Esophagus squamous epithelium (tissue), 4 donors: Measurements from ENCODE around the gene WLS.

Experiments used
- POLR2A ChIP-seq, 4 donors: fragments of 450-650 bp; IDR thresholded peaks; one replicate each; pipeline ENCODE4 v1.6.1; 2017; ENCODE audit warnings: antibody characterized with exemption in 4 of 4, mild to moderate bottlenecking in 4 of 4, moderate library complexity in 3 of 4
- TF ChIP-seq, protein P1 (sequence below), 6 experiments: fragments of 450-650 bp in 4 of 6; fragments of 200-600 bp in 2 of 6; sonication (generic) in 2 of 6; IDR thresholded peaks; one replicate each; pipeline ENCODE4 v1.5.1; 2016 to 2019; ENCODE audit warnings: antibody characterized with exemption in 6 of 6, mild to moderate bottlenecking in 4 of 6, moderate library complexity in 4 of 6

DNA sequence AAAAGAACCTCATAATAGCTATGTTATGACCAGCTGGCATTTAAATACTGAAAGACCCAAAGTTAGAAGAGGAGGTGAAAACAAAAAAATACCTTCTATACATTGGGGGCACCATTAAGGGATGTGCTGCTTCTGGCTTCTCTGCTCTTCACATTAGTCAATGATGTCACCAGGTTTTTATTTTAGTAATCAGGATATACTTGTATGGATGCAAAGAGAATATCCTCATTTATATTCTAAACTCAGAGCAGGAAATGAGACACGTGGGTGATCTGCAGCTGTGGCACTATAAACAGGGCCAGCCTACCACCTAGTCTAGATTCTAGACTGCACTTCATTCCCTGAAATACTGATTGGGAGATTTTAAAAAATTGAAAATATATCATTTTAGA lies 51.2 kb downstream of the WLS start:
- TF ChIP-seq, protein P1, sequence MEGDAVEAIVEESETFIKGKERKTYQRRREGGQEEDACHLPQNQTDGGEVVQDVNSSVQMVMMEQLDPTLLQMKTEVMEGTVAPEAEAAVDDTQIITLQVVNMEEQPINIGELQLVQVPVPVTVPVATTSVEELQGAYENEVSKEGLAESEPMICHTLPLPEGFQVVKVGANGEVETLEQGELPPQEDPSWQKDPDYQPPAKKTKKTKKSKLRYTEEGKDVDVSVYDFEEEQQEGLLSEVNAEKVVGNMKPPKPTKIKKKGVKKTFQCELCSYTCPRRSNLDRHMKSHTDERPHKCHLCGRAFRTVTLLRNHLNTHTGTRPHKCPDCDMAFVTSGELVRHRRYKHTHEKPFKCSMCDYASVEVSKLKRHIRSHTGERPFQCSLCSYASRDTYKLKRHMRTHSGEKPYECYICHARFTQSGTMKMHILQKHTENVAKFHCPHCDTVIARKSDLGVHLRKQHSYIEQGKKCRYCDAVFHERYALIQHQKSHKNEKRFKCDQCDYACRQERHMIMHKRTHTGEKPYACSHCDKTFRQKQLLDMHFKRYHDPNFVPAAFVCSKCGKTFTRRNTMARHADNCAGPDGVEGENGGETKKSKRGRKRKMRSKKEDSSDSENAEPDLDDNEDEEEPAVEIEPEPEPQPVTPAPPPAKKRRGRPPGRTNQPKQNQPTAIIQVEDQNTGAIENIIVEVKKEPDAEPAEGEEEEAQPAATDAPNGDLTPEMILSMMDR (IDR thresholded peaks at IDR 0.05), result no peak
- TF ChIP-seq POLR2A (IDR thresholded peaks at IDR 0.05), result no peak
